ENCODE data around the gene SEC22A.

Gene SEC22A

GRCh38 chr3:123270818-123271217 lies 69.1 kb downstream of the SEC22A start:
- no peak for DNase-seq

GRCh38 chr3:123271466-123272159 lies 69.9 kb downstream of the SEC22A start:
- DNase-seq = no peak

- DNase-seq = no peak
Measured at GRCh38 chr3:123272547-123272946, 70.8 kb downstream of the SEC22A start.

- DNase-seq = no peak
Measured at GRCh38 chr3:123275691-123276090, 73.9 kb downstream of the SEC22A start.

GRCh38 chr3:123276346-123277006 lies 74.7 kb downstream of the SEC22A start:
- DNase-seq = no peak

- no peak for DNase-seq
Measured at GRCh38 chr3:123277106-123277505, 75.4 kb downstream of the SEC22A start.

GRCh38 chr3:123278446-123278845 lies 76.7 kb downstream of the SEC22A start:
- no peak for DNase-seq

- DNase-seq = no peak
Measured at GRCh38 chr3:123279121-123279520, 77.4 kb downstream of the SEC22A start.

GRCh38 chr3:123281406-123281805 lies 79.7 kb downstream of the SEC22A start:
- no peak for DNase-seq

- no peak for DNase-seq
Measured at GRCh38 chr3:123281929-123282328, 80.2 kb downstream of the SEC22A start.

GRCh38 chr3:123282461-123282860 lies 80.7 kb downstream of the SEC22A start:
- DNase-seq = no peak

- DNase-seq = no peak
Measured at GRCh38 chr3:123283074-123283473, 81.3 kb downstream of the SEC22A start.

GRCh38 chr3:123283657-123284398 lies 82.1 kb downstream of the SEC22A start:
- no peak for DNase-seq

GRCh38 chr3:123284399-123285010 lies 82.8 kb downstream of the SEC22A start:
- DNase-seq = no peak

GRCh38 chr3:123285066-123285465 lies 83.3 kb downstream of the SEC22A start:
- no peak for DNase-seq

GRCh38 chr3:123285479-123285878 lies 83.7 kb downstream of the SEC22A start:
- DNase-seq = no peak

- DNase-seq = no peak
Measured at GRCh38 chr3:123285931-123286307, 84.2 kb downstream of the SEC22A start.

- peak; percentile 63 for DNase-seq
Measured at GRCh38 chr3:123286308-123287023, 84.7 kb downstream of the SEC22A start.

- no peak for DNase-seq
Measured at GRCh38 chr3:123287051-123287961, 85.6 kb downstream of the SEC22A start.

- DNase-seq = no peak
Measured at GRCh38 chr3:123287962-123288302, 86.2 kb downstream of the SEC22A start.

- DNase-seq = no peak
Measured at GRCh38 chr3:123289391-123290106, 87.8 kb downstream of the SEC22A start.

Data from suppressor macrophage treated with lipopolysaccharide for 4 hours (primary cell).